HUES6 (cell line): ENCODE results near the gene BCL11B.

ENCODE experiments used
- H3K27ac ChIP-seq: 2 replicates; pipeline ENCODE4 v1.7.0; 2013; ENCODE audit warnings: low read depth, mild to moderate bottlenecking, low read length, inconsistent platforms
- H3K27me3 ChIP-seq: 2 replicates; pipeline ENCODE4 v1.6.1; 2013; ENCODE audit warnings: low read length; ENCODE audit not compliant: control insufficient read depth, insufficient read depth
- H3K36me3 ChIP-seq: 2 replicates; pipeline ENCODE4 v1.6.1; 2013; ENCODE audit warnings: low read length; ENCODE audit not compliant: control insufficient read depth, insufficient read depth
- H3K4me1 ChIP-seq: 2 replicates; pipeline ENCODE4 v1.6.1; 2013; ENCODE audit warnings: low read length; ENCODE audit not compliant: control insufficient read depth, insufficient read depth
- H3K4me3 ChIP-seq: 2 replicates; pipeline ENCODE4 v1.5.1; 2013; ENCODE audit warnings: low read depth, low read length
- H3K9ac ChIP-seq: one replicate; pipeline ENCODE4 v1.6.1; 2013; ENCODE audit warnings: mild to moderate bottlenecking, low read length
- H3K9me3 ChIP-seq: 2 replicates; pipeline ENCODE4 v1.6.1; 2013; ENCODE audit warnings: low read depth, low read length; ENCODE audit not compliant: control insufficient read depth, insufficient read depth

The BCL11B gene

DNA sequence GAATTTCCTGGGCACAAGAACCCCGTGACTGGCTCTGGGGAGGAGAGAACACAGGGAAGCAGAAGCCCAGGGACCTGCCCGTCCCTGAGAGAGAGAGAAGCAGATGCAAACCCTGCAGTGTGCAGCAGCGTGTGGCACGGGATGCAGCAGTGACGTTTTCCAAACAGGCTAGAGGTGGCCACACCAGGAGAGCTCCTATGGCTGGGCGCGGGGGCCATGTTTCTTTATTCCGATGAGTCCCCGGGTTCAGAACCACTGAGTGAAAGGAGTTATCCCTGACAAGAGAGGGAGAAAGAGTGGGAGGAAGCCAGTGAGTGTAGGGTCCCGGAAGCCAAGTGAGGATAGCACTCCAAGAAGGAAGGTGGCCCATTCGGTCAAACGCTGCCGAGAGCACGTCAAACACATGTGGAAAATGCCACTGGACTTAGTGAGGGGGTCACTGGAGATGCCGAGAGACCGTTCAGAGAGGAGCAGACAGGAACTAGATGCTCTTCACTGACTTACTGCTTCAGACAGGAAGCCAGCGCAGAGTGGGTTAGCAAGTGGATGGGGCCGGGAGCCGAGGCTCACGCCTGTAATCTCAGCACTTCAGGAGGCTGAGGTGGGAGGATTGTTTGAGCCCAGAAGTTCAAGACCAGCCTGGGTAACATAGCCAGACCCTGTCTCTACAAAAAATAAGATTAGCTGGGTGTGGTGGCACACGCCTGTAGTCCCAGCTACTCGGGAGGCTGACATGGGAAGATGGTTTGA, 123.0 kb downstream of the BCL11B start:
- Histone ChIP-seq H3K27me3 (no peaks in the 10 kb centered on the region), H3K4me3 (no peak overlapping the region), H3K4me1 (peaks cover 5% of the 10 kb centered on the region; the same call in 1 of the 2 replicates), H3K27ac (no peak overlapping the region), H3K36me3 (no peaks in the 10 kb centered on the region), H3K9me3 (no peaks in the 10 kb centered on the region), H3K9ac (no peak overlapping the region)

DNA sequence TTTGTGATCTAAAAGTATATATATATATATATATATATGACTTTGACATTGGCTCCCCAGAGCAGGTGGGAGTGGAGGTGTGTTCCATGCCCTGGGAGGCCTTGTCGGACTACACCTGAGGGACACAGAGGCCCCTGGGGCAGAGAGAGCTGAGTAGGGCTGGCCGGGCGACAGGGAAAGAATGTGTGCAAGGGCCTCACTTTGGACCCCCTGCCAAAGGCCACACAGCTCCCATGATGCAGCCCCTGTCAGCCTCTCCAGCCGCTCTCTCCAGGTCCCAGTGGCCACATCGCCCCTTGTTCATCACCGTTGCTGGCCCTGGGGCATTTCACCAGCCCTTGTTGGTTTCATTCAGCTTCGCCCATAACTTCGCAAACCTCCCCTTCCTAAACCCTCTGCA, 123.9 kb downstream of the BCL11B start:
- peaks cover 13% of the 10 kb centered on the region; the same call in 1 of the 2 replicates for H3K4me1 ChIP-seq
- no peak overlapping the region for H3K27ac ChIP-seq
- H3K9me3 ChIP-seq = no peaks in the 10 kb centered on the region
- H3K36me3 ChIP-seq = no peaks in the 10 kb centered on the region
- no peak overlapping the region for H3K4me3 ChIP-seq
- no peaks in the 10 kb centered on the region for H3K27me3 ChIP-seq
- H3K9ac ChIP-seq = no peak overlapping the region

DNA sequence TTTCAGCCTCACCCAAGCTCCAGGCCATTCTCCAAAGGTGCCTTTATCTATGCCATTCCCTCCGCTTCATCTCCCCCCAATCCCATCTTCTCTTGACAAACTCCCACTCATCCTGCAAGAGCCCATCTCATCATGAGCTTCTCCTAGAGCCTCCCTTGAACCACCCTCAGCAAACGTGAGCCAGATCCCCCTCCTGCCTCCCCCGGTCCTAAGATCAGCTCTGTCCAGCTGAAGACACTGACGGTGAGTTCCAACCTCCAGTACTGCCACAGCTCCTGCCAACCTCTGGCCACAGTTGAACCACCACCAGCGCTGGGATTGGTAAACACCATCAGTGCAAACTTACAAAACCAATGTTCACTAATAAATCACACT, 124.6 kb downstream of the BCL11B start:
- Histone ChIP-seq H3K4me1 (peaks cover 18% of the 10 kb centered on the region; the same call in 1 of the 2 replicates), H3K9me3 (no peaks in the 10 kb centered on the region), H3K27me3 (no peaks in the 10 kb centered on the region), H3K27ac (no peak overlapping the region), H3K9ac (no peak overlapping the region), H3K4me3 (no peak overlapping the region), H3K36me3 (no peaks in the 10 kb centered on the region)

DNA sequence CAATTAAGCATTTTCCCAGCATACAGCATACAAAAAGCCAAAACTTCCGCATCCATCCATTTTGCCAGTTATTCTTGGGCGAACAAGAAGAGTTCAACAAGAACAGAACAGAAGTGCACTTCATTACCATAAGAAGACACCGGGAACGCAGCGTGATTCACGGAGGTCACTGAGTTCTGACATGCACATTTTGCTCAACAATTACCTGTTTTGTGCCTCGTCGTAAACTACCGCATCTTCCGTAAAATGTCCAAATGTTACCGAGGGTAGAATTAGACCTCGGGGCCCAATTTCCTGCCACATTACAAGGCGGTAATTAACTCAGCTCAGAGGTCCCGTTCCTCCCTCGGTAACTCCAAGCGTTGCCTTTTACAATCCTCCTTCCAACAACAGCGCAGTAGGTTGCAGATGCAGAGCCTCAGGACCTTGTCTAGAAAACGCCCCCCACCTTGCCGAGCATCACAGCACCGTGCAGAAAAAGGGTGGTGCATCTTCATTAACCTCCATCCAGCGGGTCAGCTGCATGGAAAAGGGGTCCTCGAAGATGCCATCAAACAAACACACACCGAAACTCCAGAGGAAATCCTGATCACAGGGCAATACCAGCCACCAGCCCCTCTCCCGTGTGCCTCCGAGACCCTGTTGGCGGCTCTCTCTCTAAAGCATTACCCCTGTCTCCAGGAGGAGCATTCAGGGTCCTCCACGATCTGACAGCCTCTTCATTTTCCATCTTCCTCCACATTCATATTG, 125.2 kb downstream of the BCL11B start:
- H3K27me3 ChIP-seq = no peaks in the 10 kb centered on the region
- H3K4me3 ChIP-seq = no peak overlapping the region
- no peak overlapping the region for H3K27ac ChIP-seq
- H3K9me3 ChIP-seq = no peaks in the 10 kb centered on the region
- no peak overlapping the region for H3K9ac ChIP-seq
- H3K4me1 ChIP-seq = peaks cover 22% of the 10 kb centered on the region; the same call in 1 of the 2 replicates
- no peaks in the 10 kb centered on the region for H3K36me3 ChIP-seq

DNA sequence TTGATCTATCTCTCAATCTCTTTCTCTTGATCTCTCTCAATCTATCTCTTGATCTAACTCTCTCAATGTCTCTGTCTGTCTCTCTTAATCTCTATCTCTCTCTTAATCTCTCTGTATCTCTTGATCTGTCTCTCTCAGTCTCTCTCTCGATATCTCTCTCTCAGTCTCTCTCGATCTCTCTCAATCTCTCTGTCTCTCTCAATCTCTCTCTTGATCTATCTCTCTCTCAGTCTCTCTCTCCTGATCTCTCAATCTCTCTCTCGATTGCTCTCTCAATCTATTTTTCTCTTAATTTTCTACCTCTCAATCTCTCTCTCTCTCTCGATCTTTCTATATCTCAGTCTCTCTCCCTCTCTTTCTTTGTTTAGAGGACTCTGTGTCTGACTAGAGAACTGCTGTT, 126.7 kb downstream of the BCL11B start:
- H3K27me3 ChIP-seq = no peaks in the 10 kb centered on the region

DNA sequence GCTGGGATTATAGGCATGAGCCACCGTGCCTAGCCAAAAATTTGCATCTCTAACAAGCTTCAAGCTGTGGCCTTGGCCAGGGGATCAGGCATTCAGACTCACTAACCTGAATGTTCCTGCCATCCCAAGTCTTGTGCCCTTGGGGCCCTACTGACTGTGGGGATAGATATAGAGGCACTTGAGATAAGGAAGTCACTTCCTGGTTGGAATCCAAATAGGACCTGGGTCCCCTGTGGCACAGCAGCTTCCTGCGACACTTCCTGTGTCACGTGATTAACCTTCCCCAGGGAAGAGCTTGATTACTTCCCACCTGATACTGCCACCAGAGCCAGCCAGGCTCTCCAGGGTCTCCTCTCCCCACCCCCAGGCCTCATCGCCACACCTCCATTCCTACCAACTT, 128.2 kb downstream of the BCL11B start:
- Histone ChIP-seq H3K27ac (no peak overlapping the region), H3K9me3 (no peaks in the 10 kb centered on the region), H3K9ac (no peak overlapping the region), H3K36me3 (no peaks in the 10 kb centered on the region), H3K4me1 (peaks cover 22% of the 10 kb centered on the region; the same call in 1 of the 2 replicates), H3K27me3 (no peaks in the 10 kb centered on the region), H3K4me3 (no peak overlapping the region)

More for the DNA sequence above, 126.7 kb downstream of the BCL11B start:
- H3K27ac ChIP-seq = no peak overlapping the region
- H3K36me3 ChIP-seq = no peaks in the 10 kb centered on the region
- no peak overlapping the region for H3K9ac ChIP-seq
- no peak overlapping the region for H3K4me3 ChIP-seq
- H3K9me3 ChIP-seq = no peaks in the 10 kb centered on the region
- H3K4me1 ChIP-seq = peaks cover 22% of the 10 kb centered on the region; the same call in 1 of the 2 replicates

DNA sequence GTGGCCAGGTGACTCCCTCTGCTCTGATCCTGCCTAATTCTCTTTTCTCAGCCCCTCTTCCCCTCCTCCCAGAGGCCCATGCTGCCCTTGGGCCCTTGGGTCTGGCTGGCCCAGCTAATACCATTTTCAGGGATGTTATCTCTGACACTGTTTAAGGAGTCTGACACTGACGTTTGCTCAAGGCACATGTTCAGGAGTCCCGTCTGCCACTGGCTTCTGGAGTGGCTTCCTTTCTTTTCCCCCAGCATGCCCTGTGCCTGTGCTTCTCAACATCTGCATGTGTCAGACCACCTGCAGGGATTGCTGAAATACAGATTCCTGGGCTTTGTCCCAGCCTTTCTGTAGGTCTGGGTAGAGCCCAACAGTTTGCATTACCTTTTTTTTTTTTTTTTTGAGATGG, 128.9 kb downstream of the BCL11B start:
- H3K9me3 ChIP-seq = no peaks in the 10 kb centered on the region
- no peaks in the 10 kb centered on the region for H3K27me3 ChIP-seq
- peaks cover 24% of the 10 kb centered on the region; the same call in 1 of the 2 replicates for H3K4me1 ChIP-seq
- H3K36me3 ChIP-seq = no peaks in the 10 kb centered on the region
- no peak overlapping the region for H3K27ac ChIP-seq
- no peak overlapping the region for H3K4me3 ChIP-seq
- no peak overlapping the region for H3K9ac ChIP-seq

DNA sequence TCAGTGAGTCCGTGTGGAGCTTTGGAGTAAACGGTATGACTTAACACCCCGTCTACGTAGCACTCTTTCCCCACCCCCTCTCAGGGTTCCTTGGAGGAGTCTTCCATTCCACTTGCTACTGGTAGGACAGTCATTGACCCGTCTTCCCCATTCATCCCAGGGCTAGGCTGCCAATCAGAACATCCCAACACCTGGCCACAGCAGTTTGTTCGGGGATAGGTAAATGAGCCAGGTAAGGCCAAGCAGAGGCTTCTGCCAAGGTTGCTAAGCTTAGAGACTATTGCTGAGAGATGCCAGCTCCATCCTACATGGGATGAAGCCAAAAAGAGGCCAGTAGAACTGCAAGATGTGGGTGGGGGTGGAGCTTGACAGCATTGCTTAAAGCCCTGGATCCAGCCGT, 130.8 kb downstream of the BCL11B start:
- H3K27ac ChIP-seq = no peak overlapping the region
- H3K4me1 ChIP-seq = peaks cover 28% of the 10 kb centered on the region; the same call in 1 of the 2 replicates
- no peak overlapping the region for H3K9ac ChIP-seq
- H3K27me3 ChIP-seq = no peaks in the 10 kb centered on the region
- no peak overlapping the region for H3K4me3 ChIP-seq
- H3K36me3 ChIP-seq = no peaks in the 10 kb centered on the region
- no peaks in the 10 kb centered on the region for H3K9me3 ChIP-seq

DNA sequence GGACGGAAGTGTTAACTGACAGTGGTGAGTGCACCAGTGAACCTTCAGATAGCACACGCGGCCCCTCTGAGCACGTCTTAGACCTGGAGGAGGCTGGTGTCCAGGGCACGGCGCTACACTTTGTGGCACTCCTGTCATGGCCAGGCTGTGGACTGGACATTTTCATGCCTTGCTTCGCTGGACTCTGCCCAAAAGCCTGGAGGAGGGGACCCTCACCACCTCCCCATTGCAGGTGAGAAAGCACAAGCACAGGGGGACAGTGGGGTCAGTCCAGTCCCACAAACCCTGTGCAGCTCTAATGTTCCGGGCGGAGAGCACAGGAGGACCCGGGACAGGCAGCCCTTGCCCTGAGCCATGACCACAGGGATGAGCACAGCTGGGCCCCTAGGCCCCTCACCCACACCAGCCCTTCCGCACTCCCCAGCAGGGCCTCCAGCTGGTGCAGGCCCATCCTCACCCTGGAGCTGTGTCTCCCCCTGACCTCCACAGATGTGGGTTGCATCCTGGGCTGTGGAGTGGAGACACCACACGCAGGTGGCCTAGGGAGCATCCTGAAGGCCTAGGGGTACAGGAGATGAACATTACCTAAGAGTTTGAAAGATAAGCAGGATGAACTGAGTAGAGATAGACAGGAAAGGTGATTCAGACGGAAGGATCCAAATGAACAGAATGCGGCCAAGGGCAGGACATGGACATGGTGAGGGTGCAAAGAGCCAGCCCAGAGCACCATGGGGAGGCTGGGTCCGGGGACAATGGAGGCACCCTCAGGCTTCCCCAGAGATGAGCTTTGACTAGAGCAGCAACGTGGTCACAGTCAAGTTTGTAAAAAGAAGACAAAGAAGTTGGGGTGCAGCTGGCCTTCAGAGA, 132.8 kb downstream of the BCL11B start:
- Histone ChIP-seq H3K9me3 (no peaks in the 10 kb centered on the region), H3K4me1 (peaks cover 26% of the 10 kb centered on the region; the same call in 1 of the 2 replicates), H3K36me3 (no peaks in the 10 kb centered on the region), H3K27ac (no peak overlapping the region), H3K9ac (no peak overlapping the region), H3K27me3 (no peaks in the 10 kb centered on the region), H3K4me3 (no peak overlapping the region)

DNA sequence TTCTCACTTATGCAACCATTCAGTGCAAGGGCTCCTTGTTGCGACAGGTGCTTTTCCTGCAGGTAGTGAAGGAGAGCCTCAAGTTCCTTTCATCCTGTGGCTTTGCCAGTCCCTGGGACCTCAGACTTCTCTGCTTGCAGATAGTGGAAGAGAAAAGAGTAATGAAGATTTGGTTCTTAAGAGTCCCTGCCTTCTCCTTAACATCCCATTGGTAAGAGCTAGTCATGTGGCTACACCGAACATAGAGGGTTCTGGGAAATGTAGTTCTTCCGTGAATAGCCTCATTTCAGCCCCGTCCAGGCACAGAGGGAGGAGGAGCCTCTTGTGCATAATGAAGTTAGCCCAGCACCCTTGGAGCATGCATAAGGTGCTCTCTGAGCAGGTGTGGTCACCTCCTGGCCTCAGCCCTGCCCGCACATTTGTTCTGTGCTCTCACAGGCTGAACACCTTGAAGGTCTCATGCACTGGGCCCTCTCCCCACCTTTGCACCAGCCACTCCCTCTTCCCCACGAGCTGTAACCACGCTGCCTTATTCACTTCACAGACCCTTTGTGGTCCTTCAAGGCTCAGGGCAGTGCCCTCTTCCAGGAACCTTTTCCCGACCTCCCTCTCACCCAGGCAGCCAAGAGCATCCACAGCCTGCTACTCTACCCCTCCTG, 134.0 kb downstream of the BCL11B start:
- Histone ChIP-seq H3K27ac (no peak overlapping the region), H3K4me3 (no peak overlapping the region), H3K9me3 (no peaks in the 10 kb centered on the region), H3K27me3 (no peaks in the 10 kb centered on the region), H3K4me1 (peaks cover 27% of the 10 kb centered on the region), H3K9ac (no peak overlapping the region), H3K36me3 (no peaks in the 10 kb centered on the region)
